Body of pancreas (tissue), 4 donors: ENCODE data around the gene ESYT2. TPM values are rescaled to one million over a fixed set of nuclear protein-coding genes. Genes with fewer than 3 reads are reported as not detected.

ENCODE experiments used
- ATAC-seq: fragments of 150-250 bp; one replicate; pipeline ENCODE4 v1.9.1; 2016
- DNase-seq, 4 donors: peaks; one replicate each; pipeline ENCODE4 v3.0.0-alpha.2; 2019
- H3K27ac ChIP-seq, 4 donors: fragments of 200-600 bp; sonication (generic); 1 replicate in 3 of 4; 2 replicates in 1 of 4; pipeline versions ENCODE4 v1.5.1 to v1.6.1; 2016 to 2019; ENCODE audit warnings: mild to moderate bottlenecking in 1 of 4, mixed read lengths in 1 of 4, moderate library complexity in 1 of 4
- H3K27me3 ChIP-seq, 2 donors: fragments of 200-600 bp; sonication (generic); one replicate each; pipeline ENCODE4 v1.6.0; 2016; ENCODE audit warnings: mild to moderate bottlenecking in 1 of 2
- H3K36me3 ChIP-seq, 2 donors: fragments of 200-600 bp; sonication (generic); replicated peaks in 1 of 2; 2 replicates each; pipeline ENCODE4 v1.5.1; 2016; ENCODE audit warnings: low read depth in 2 of 2; ENCODE audit not compliant: insufficient read depth in 1 of 2
- H3K4me1 ChIP-seq: fragments of 200-600 bp; sonication (generic); one replicate; pipeline ENCODE4 v1.6.0; 2016
- H3K4me3 ChIP-seq, 2 donors: fragments of 200-600 bp; sonication (generic); 1 replicate in 1 of 2; 2 replicates in 1 of 2; pipeline ENCODE4 v1.5.1; 2016 to 2019
- H3K9me3 ChIP-seq, 3 donors: fragments of 200-600 bp; sonication (generic); 1 replicate in 2 of 3; 2 replicates in 1 of 3; pipeline ENCODE4 v1.5.1; 2016
- CTCF ChIP-seq, 7 experiments: fragments of 450-650 bp in 4 of 7; fragments of 200-600 bp in 3 of 7; sonication (generic) in 3 of 7; IDR thresholded peaks; one replicate each; pipeline ENCODE4 v1.5.1; 2016 to 2019; ENCODE audit warnings: antibody characterized with exemption in 7 of 7
- POLR2A ChIP-seq, 3 donors: fragments of 450-650 bp; IDR thresholded peaks; one replicate each; pipeline ENCODE4 v1.6.1; 2016; ENCODE audit warnings: antibody characterized with exemption in 3 of 3, mild to moderate bottlenecking in 2 of 3
- WGBS, 2 donors: methylation state at CpG; one replicate each; pipeline ENCODE4 v1.1.5; 2017; 5-methylcytosine and 5-hydroxymethylcytosine counted together
- intact Hi-C: fragments of 100-400 bp; cut with DNase I; formaldehyde crosslinking; loops from one replicate; pipeline ENCODE4 v1.15.1; 2023
- total RNA-seq, 2 donors: library from RNA; depleted of rRNA; stranded (reverse); fragments of >200 nt; gene quantifications; one replicate each; pipeline ENCODE4 v1.1.0, GENCODE V29; 2016

The ESYT2 gene
- total RNA-seq, 2 donors from 2014 or later = 35.9 to 40.5 TPM

GRCh38 chr7:158746957-158747356 is 82.4 kb downstream of the ESYT2 start:
- WGBS, 2 donors = 86 to 91% methylated on average over 9 of the region's 9 CpGs
- Histone ChIP-seq H3K27me3 (no peaks in the 10 kb centered on the region), H3K4me1 (no peaks in the 10 kb centered on the region), H3K4me3 (no peak overlapping the region), H3K36me3 (peaks cover 0 to 2% of the 10 kb centered on the region in 2 donors), H3K27ac (no peak overlapping the region), H3K9me3 (no peaks in the 10 kb centered on the region)
- DNase-seq (no peak), ATAC-seq (no peak)
- intact Hi-C loops = no loop called here
- TF ChIP-seq POLR2A (IDR thresholded peaks at IDR 0.05) (no peak), CTCF (IDR thresholded peaks at IDR 0.05) (no peak)

GRCh38 chr7:158745057-158745715 is 84.1 kb downstream of the ESYT2 start:
- intact Hi-C loops = no loop called here
- no peaks in the 10 kb centered on the region for H3K27me3 ChIP-seq
- ATAC-seq = no peak
- H3K27ac ChIP-seq = no peak overlapping the region
- no peak overlapping the region for H3K4me3 ChIP-seq
- DNase-seq = no peak
- TF ChIP-seq POLR2A (IDR thresholded peaks at IDR 0.05) (no peak), CTCF (IDR thresholded peaks at IDR 0.05) (no peak)
- H3K4me1 ChIP-seq = no peaks in the 10 kb centered on the region
- peaks cover 8 to 11% of the 10 kb centered on the region in 2 donors for H3K36me3 ChIP-seq
- no peaks in the 10 kb centered on the region for H3K9me3 ChIP-seq
- WGBS, 2 donors = 78 to 86% methylated on average over 10 of the region's 10 CpGs

GRCh38 chr7:158744070-158744469 is 85.2 kb downstream of the ESYT2 start:
- 89 to 94% methylated on average over 4 of the region's 4 CpGs for WGBS, 2 donors
- H3K4me3 ChIP-seq = no peak overlapping the region
- no peaks in the 10 kb centered on the region for H3K9me3 ChIP-seq
- TF ChIP-seq POLR2A (IDR thresholded peaks at IDR 0.05) (no peak), CTCF (IDR thresholded peaks at IDR 0.05) (no peak)
- no peak overlapping the region for H3K27ac ChIP-seq
- peaks cover 11 to 12% of the 10 kb centered on the region in 2 donors for H3K36me3 ChIP-seq
- ATAC-seq (no peak), DNase-seq (no peak)
- H3K4me1 ChIP-seq = no peaks in the 10 kb centered on the region
- intact Hi-C loops = no loop called here
- H3K27me3 ChIP-seq = no peaks in the 10 kb centered on the region

- Histone ChIP-seq H3K27me3 (no peaks in the 10 kb centered on the region), H3K4me1 (no peaks in the 10 kb centered on the region), H3K9me3 (no peaks in the 10 kb centered on the region), H3K36me3 (peaks cover 15 to 17% of the 10 kb centered on the region in 2 donors), H3K27ac (no peak overlapping the region), H3K4me3 (no peak overlapping the region)
- ATAC-seq = no peak
- WGBS, 2 donors = 87 to 93% methylated on average over 14 to 17 of the region's 17 CpGs
- TF ChIP-seq POLR2A (IDR thresholded peaks at IDR 0.05) (no peak), CTCF (IDR thresholded peaks at IDR 0.05) (no peak)
- intact Hi-C loops = no loop called here
- no peak for DNase-seq
Measured at GRCh38 chr7:158743219-158743618, 86.1 kb downstream of the ESYT2 start.
